HCT116 (cell line): ENCODE results near the gene PTPRC.

Experiments used
- EGR1 ChIP-seq: IDR thresholded peaks from 2 replicates; pipeline ENCODE4 v1.6.1; 2012; ENCODE audit warnings: low read depth
- TCF7L2 ChIP-seq: IDR thresholded peaks from 2 replicates; pipeline ENCODE4 v1.7.0; 2011; ENCODE audit warnings: borderline replicate concordance, inconsistent platforms; ENCODE audit not compliant: insufficient read depth, insufficient read length; ENCODE audit errors: extremely low read depth
- TF ChIP-seq, protein P1 (sequence below), 3 experiments: fragments of 200-600 bp in 1 of 3; sonication (generic) in 1 of 3; IDR thresholded peaks in 2 of 3; conservative IDR thresholded peaks in 1 of 3; 2 replicates each; pipeline ENCODE4 v1.5.1; 2012 to 2017; ENCODE audit warnings: low read depth in 2 of 3, low read length in 2 of 3, antibody characterized with exemption in 1 of 3, borderline replicate concordance in 1 of 3, control low read depth in 1 of 3, mild to moderate bottlenecking in 1 of 3, mixed read lengths in 1 of 3, mixed run types in 1 of 3, moderate library complexity in 1 of 3; ENCODE audit not compliant: insufficient read depth in 1 of 3

DNA sequence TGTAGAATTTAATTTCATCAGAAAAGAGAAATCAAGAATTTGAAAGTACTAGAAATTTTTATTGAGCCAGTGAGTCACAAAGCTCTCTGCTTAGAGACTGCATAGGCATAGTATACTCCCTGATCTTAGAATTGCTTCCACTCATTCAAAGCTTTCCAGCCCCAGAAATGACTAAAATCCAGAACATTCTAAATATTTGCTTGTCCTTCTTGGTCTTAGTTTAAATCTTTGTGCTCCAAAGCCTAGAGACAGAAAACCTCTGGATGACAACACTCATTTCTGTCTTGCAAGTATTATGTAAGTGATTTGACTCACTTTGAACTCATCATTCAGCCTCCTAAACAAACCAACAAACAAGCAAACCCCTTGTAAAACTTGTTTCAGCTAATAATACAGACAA, 74.2 kb downstream of the PTPRC start:
- TF ChIP-seq, protein P1, sequence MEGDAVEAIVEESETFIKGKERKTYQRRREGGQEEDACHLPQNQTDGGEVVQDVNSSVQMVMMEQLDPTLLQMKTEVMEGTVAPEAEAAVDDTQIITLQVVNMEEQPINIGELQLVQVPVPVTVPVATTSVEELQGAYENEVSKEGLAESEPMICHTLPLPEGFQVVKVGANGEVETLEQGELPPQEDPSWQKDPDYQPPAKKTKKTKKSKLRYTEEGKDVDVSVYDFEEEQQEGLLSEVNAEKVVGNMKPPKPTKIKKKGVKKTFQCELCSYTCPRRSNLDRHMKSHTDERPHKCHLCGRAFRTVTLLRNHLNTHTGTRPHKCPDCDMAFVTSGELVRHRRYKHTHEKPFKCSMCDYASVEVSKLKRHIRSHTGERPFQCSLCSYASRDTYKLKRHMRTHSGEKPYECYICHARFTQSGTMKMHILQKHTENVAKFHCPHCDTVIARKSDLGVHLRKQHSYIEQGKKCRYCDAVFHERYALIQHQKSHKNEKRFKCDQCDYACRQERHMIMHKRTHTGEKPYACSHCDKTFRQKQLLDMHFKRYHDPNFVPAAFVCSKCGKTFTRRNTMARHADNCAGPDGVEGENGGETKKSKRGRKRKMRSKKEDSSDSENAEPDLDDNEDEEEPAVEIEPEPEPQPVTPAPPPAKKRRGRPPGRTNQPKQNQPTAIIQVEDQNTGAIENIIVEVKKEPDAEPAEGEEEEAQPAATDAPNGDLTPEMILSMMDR (IDR thresholded peaks at IDR 0.05 in 2 of 3, conservative IDR thresholded peaks at IDR 0.05 in 1 of 3; ENCODE audit: borderline replicate concordance in 1 of 3, insufficient read depth in 1 of 3, low read depth in 2 of 3, low read length in 2 of 3): no peak
- TF ChIP-seq TCF7L2: no peak
- no peak for TF ChIP-seq EGR1
